GM12878 (cell line): ENCODE results near the gene TEAD4. TPM values are rescaled to one million over a fixed set of nuclear protein-coding genes. Genes with fewer than 3 reads are reported as not detected.

Source experiments
- ATAC-seq: fragments of 200-7000 bp; cut with Tn5 transposase; 3 replicates; pipeline ENCODE4 v1.9.1; 2020; ENCODE audit warnings: mild to moderate bottlenecking, moderate library complexity
- BruUV-seq: library from RNA; stranded (reverse); fragments of 400-500 nt; replicated peaks from 2 replicates; lab custom pipeline; 2021; lab: Mats Ljungman, UMichigan
- CTCF ChIA-PET: fragments of 300-600 bp; sonication (Branson Sonifier 250); formaldehyde crosslinking; extraction: SDS; loops from one replicate; lab custom pipeline; 2021; ENCODE audit warnings: inconsistent platforms; lab: Yijun Ruan, JAX
- POLR2A ChIA-PET: fragments of 350-600 bp; formaldehyde crosslinking; extraction: SDS; loops from one replicate; lab custom pipeline; 2021; ENCODE audit warnings: inconsistent platforms; lab: Charles Lee
- RAD21 ChIA-PET: fragments of 300-600 bp; sonication (Branson Sonifier 250); formaldehyde crosslinking; loops from one replicate; lab custom pipeline; 2023; ENCODE audit warnings: antibody characterized with exemption; ENCODE audit not compliant: unreplicated experiment; lab: Charles Lee
- SMC1A ChIA-PET: fragments of 300-600 bp; sonication (Branson Sonifier 250); formaldehyde crosslinking; loops from one replicate; lab custom pipeline; 2023; ENCODE audit not compliant: unreplicated experiment, uncharacterized antibody; lab: Charles Lee
- DNase-seq: peaks from one replicate; pipeline ENCODE4 v3.0.0-alpha.2; 2011; ENCODE audit warnings: low read depth, low spot score
- FAIRE-seq: peaks from 3 replicates; lab custom pipeline; 2011; peaks lifted over from hg19 to GRCh38; lab: Jason Lieb, UNC
- H2AFZ ChIP-seq: 2 replicates; pipeline ENCODE4 v1.6.0; 2011; ENCODE audit warnings: low read depth, low read length, control low read depth; ENCODE audit not compliant: control insufficient read depth
- H3K27ac ChIP-seq: 2 replicates; pipeline ENCODE4 v1.5.1; 2011; ENCODE audit warnings: control low read depth; ENCODE audit not compliant: control insufficient read depth, insufficient read depth
- H3K27me3 ChIP-seq, 2 experiments: replicated peaks in 1 of 2; 2 replicates each; pipeline versions ENCODE4 v1.6.0 to v1.6.1; 2011; ENCODE audit warnings: low read length in 1 of 2; ENCODE audit not compliant: control insufficient read depth in 2 of 2, insufficient read depth in 2 of 2
- H3K36me3 ChIP-seq, 2 experiments: 2 replicates each; pipeline ENCODE4 v1.5.1; 2011; ENCODE audit warnings: low read length in 1 of 2; ENCODE audit not compliant: control insufficient read depth in 2 of 2, insufficient read depth in 2 of 2
- H3K4me1 ChIP-seq: 2 replicates; pipeline ENCODE4 v1.6.1; 2011; ENCODE audit warnings: mild to moderate bottlenecking, low read length, moderate library complexity, mixed read lengths; ENCODE audit not compliant: control insufficient read depth, insufficient read depth
- H3K4me2 ChIP-seq: 2 replicates; pipeline ENCODE4 v1.6.0; 2011; ENCODE audit warnings: control low read depth; ENCODE audit not compliant: control insufficient read depth, insufficient read depth
- H3K4me3 ChIP-seq: fragments of 200-600 bp; sonication (generic); 2 replicates; pipeline ENCODE4 v1.5.1; 2016
- H3K79me2 ChIP-seq: 2 replicates; pipeline ENCODE4 v1.6.0; 2011; ENCODE audit warnings: low read length; ENCODE audit not compliant: control insufficient read depth, insufficient read depth
- H3K9ac ChIP-seq: 2 replicates; pipeline ENCODE4 v1.8.0; 2011; ENCODE audit warnings: low read length, control low read depth, mixed read lengths; ENCODE audit not compliant: control insufficient read depth, insufficient read depth
- H3K9me3 ChIP-seq: replicated peaks from 3 replicates; pipeline ENCODE4 v1.5.1; 2011; ENCODE audit warnings: mild to moderate bottlenecking, low read length; ENCODE audit not compliant: control insufficient read depth, insufficient read depth
- H4K20me1 ChIP-seq: 2 replicates; pipeline ENCODE4 v1.6.0; 2011; ENCODE audit not compliant: control insufficient read depth, insufficient read depth
- ATF7 ChIP-seq: fragments of 450-650 bp; IDR thresholded peaks from 2 replicates; pipeline ENCODE4 v1.6.1; 2016; ENCODE audit warnings: low read depth, mild to moderate bottlenecking
- CHD4 ChIP-seq: fragments of 200-600 bp; sonication (generic); IDR thresholded peaks from 2 replicates; pipeline ENCODE4 v1.6.1; 2016; ENCODE audit warnings: mild to moderate bottlenecking
- GABPA ChIP-seq: IDR thresholded peaks from 2 replicates; pipeline ENCODE4 v1.6.1; 2014; ENCODE audit warnings: antibody characterized with exemption, low read depth, mild to moderate bottlenecking, inconsistent platforms
- KDM1A ChIP-seq: fragments of 200-600 bp; sonication (generic); IDR thresholded peaks from 2 replicates; pipeline ENCODE4 v1.6.1; 2016; ENCODE audit warnings: borderline replicate concordance
- RAD21 ChIP-seq: IDR thresholded peaks from 2 replicates; pipeline ENCODE4 v1.6.1; 2011; ENCODE audit warnings: mild to moderate bottlenecking, low read depth, low read length, moderate library complexity; ENCODE audit not compliant: insufficient read depth
- SMARCA5 ChIP-seq: fragments of 450-650 bp; IDR thresholded peaks from 2 replicates; pipeline ENCODE4 v1.6.1; 2017; ENCODE audit warnings: mild to moderate bottlenecking
- SMC3 ChIP-seq: IDR thresholded peaks from 2 replicates; pipeline ENCODE4 v1.6.1; 2011; ENCODE audit warnings: low read length, improper control_type of control experiment, borderline replicate concordance
- SP1 ChIP-seq: IDR thresholded peaks from one replicate; pipeline ENCODE4 v1.6.1; 2011; ENCODE audit warnings: low read depth, low read length
- SREBF1 ChIP-seq: IDR thresholded peaks from 2 replicates; pipeline ENCODE4 v1.6.1; 2012; ENCODE audit warnings: mild to moderate bottlenecking, low read length
- ZNF217 ChIP-seq: fragments of 450-650 bp; IDR thresholded peaks from 2 replicates; pipeline ENCODE4 v1.6.1; 2017; ENCODE audit warnings: antibody characterized with exemption, mild to moderate bottlenecking
- ZSCAN29 ChIP-seq: fragments of 450-650 bp; IDR thresholded peaks from 2 replicates; pipeline ENCODE4 v1.6.1; 2017; ENCODE audit warnings: mild to moderate bottlenecking, moderate library complexity
- WGBS: methylation state at CpG from one replicate; pipeline ENCODE4 v1.1.6; 2016; ENCODE audit warnings: low lambda C conversion rate; ENCODE audit not compliant: insufficient replicate concordance, insufficient coverage; ENCODE audit errors: missing lambda C conversion rate; 5-methylcytosine and 5-hydroxymethylcytosine counted together
- in situ Hi-C: fragments of 300-500 bp; cut with MboI; formaldehyde crosslinking; loops from 9 replicates; pipeline ENCODE4 v1.14.3; 2018; ENCODE audit warnings: mixed read lengths
- intact Hi-C: fragments of 100-400 bp; cut with micrococcal nuclease; formaldehyde crosslinking; loops from one replicate; pipeline ENCODE4 v1.14.2; 2022; ENCODE audit not compliant: unreplicated experiment
- polyA plus RNA-seq, 11 experiments: library from polyadenylated mRNA; depleted of rRNA in 4 of 11; unstranded in 6 of 11; stranded (reverse) in 5 of 11; fragments of >200 nt; fragmentation: Nextera tagmentation in 4 of 11; fragmentation: Illumina TruSeq in 1 of 11; extraction: Ambion mirVana in 4 of 11; extraction: Trizol in 1 of 11; gene quantifications; 1 replicate in 1 of 11; 2 replicates in 10 of 11; pipeline versions ENCODE4 v1.2.1 to v1.2.3, GENCODE V29; 2011 to 2016; ENCODE audit warnings: inconsistent platforms in 2 of 11, missing spikeins in 2 of 11, low read depth in 1 of 11
- total RNA-seq, 4 experiments: library from RNA; depleted of rRNA in 3 of 4; stranded (reverse); fragments of >200 nt in 3 of 4; fragmentation: Illumina TruSeq in 1 of 4; extraction: Trizol in 1 of 4; gene quantifications; 2 replicates each; pipeline versions ENCODE4 v1.2.1 to v1.2.3, GENCODE V29; 2013 to 2021
- TF ChIP-seq, protein P1 (sequence below): IDR thresholded peaks from 2 replicates; pipeline ENCODE4 v1.6.1; 2011; ENCODE audit warnings: low read depth, mild to moderate bottlenecking, low read length, moderate library complexity, borderline replicate concordance; ENCODE audit errors: extremely low read depth
- TF ChIP-seq, protein P2 (sequence below), 3 experiments: IDR thresholded peaks in 2 of 3; conservative IDR thresholded peaks in 1 of 3; 2 replicates each; pipeline ENCODE4 v1.5.1; 2011; ENCODE audit warnings: low read depth in 3 of 3, low read length in 3 of 3, mild to moderate bottlenecking in 3 of 3, control low read depth in 2 of 3, moderate library complexity in 2 of 3, inconsistent platforms in 1 of 3, mixed read lengths in 1 of 3; ENCODE audit not compliant: control insufficient read depth in 2 of 3, insufficient read depth in 1 of 3; ENCODE audit errors: extremely low read depth in 1 of 3

TEAD4 gene
- total and polyA plus RNA-seq, 10 of the 15 experiments (the other 5 are each of a cell fraction or from before 2014, with no cell fraction given) = 0.04 to 0.68 (median 0.31) TPM; not detected in 4

DNA sequence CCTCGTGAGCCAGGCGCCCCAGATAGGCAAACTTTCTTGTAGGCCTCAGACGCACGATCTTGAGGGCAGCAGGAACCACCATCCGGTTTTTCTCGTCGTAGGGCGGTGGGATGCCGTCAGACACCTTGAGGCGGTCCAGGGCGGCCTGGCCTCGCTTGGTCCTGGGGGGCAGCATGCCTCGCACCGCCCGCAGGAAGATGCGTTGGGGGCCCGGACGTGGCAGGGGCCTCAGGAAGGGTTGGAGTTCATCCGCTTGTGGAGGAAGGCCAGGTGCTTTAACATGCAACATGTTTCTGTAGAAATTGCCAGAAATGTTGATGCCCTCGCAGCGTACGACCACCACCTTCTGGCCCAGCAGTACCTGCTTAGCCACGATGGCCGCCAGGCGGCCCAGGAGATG, 112.5 kb downstream of the TEAD4 start:
- Histone ChIP-seq H3K27me3 (no peaks in the 10 kb centered on the region), H3K27ac (no peak overlapping the region), H4K20me1 (no peaks in the 10 kb centered on the region), H3K9me3 (no peaks in the 10 kb centered on the region), H3K4me2 (no peak overlapping the region), H3K79me2 (no peaks in the 10 kb centered on the region), H3K36me3 (no peaks in the 10 kb centered on the region), H3K4me1 (no peaks in the 10 kb centered on the region; the same call in 1 of the 2 replicates), H3K9ac (no peak overlapping the region)
- ATAC-seq (no peak), DNase-seq (no peak), FAIRE-seq (no peak)
- in situ Hi-C loops = no loop called here
- no TSS peak for BruUV-seq
- POLR2A ChIA-PET = no interaction called here
- intact Hi-C loops = loop anchor here (2.0 kb wide), 1 partner anchor 131 kb away; no protein-coding TSS in a partner anchor
- TF ChIP-seq ZSCAN29 (no peak), SREBF1 (no peak), GABPA (no peak), SP1 (no peak), CHD4 (no peak), KDM1A (no peak), ZNF217 (no peak), RAD21 (no peak), SMC3 (no peak), ATF7 (no peak), SMARCA5 (no peak)
- TF ChIP-seq, protein P1, sequence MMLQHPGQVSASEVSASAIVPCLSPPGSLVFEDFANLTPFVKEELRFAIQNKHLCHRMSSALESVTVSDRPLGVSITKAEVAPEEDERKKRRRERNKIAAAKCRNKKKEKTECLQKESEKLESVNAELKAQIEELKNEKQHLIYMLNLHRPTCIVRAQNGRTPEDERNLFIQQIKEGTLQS = no peak
- TF ChIP-seq, protein P2, sequence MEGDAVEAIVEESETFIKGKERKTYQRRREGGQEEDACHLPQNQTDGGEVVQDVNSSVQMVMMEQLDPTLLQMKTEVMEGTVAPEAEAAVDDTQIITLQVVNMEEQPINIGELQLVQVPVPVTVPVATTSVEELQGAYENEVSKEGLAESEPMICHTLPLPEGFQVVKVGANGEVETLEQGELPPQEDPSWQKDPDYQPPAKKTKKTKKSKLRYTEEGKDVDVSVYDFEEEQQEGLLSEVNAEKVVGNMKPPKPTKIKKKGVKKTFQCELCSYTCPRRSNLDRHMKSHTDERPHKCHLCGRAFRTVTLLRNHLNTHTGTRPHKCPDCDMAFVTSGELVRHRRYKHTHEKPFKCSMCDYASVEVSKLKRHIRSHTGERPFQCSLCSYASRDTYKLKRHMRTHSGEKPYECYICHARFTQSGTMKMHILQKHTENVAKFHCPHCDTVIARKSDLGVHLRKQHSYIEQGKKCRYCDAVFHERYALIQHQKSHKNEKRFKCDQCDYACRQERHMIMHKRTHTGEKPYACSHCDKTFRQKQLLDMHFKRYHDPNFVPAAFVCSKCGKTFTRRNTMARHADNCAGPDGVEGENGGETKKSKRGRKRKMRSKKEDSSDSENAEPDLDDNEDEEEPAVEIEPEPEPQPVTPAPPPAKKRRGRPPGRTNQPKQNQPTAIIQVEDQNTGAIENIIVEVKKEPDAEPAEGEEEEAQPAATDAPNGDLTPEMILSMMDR (IDR thresholded peaks at IDR 0.05 in 2 of 3, conservative IDR thresholded peaks at IDR 0.05 in 1 of 3; ENCODE audit: control insufficient read depth in 2 of 3, extremely low read depth in 1 of 3, insufficient read depth in 1 of 3, low read depth in 3 of 3, low read length in 3 of 3) = no peak
- TF ChIP-seq, all 136 proteins: peak for 0
- CTCF ChIA-PET = interaction anchor here (1.4 kb wide), 1 partner anchor 204 kb away, joined by 4 read pairs; no protein-coding TSS in a partner anchor
- WGBS = 62% methylated on average over 23 of the region's 25 CpGs
- SMC1A ChIA-PET = no interaction called here
- H3K4me3 ChIP-seq = no peak overlapping the region
- RAD21 ChIA-PET = no interaction called here
- no peak overlapping the region for H2AFZ ChIP-seq
